ENCODE results near the gene SLC25A41.

Gene SLC25A41

GRCh38 chr19:6383188-6383587 lies 50.4 kb downstream of the SLC25A41 start:
- TF ChIP-seq ZFX (IDR thresholded peaks at IDR 0.05; ENCODE audit: borderline replicate concordance): no peak
- no peak for TF ChIP-seq CTCF (IDR thresholded peaks at IDR 0.05)
- H3K27ac ChIP-seq: no peak overlapping the region

- TF ChIP-seq CTCF (IDR thresholded peaks at IDR 0.05) (no peak), ZFX (IDR thresholded peaks at IDR 0.05; ENCODE audit: borderline replicate concordance) (no peak)
- no peak overlapping the region for H3K27ac ChIP-seq
Measured at GRCh38 chr19:6381030-6381750, 52.4 kb downstream of the SLC25A41 start.

GRCh38 chr19:6379744-6380143 lies 53.8 kb downstream of the SLC25A41 start:
- no peak overlapping the region for H3K27ac ChIP-seq
- TF ChIP-seq CTCF (IDR thresholded peaks at IDR 0.05) (no peak), ZFX (IDR thresholded peaks at IDR 0.05; ENCODE audit: borderline replicate concordance) (no peak)

- no peak overlapping the region for H3K27ac ChIP-seq
- TF ChIP-seq ZFX (IDR thresholded peaks at IDR 0.05; ENCODE audit: borderline replicate concordance): no peak
- no peak for TF ChIP-seq CTCF (IDR thresholded peaks at IDR 0.05)
Measured at GRCh38 chr19:6378486-6378885, 55.1 kb downstream of the SLC25A41 start.

- H3K27ac ChIP-seq: no peak overlapping the region
- no peak for TF ChIP-seq ZFX (IDR thresholded peaks at IDR 0.05; ENCODE audit: borderline replicate concordance)
- TF ChIP-seq CTCF (IDR thresholded peaks at IDR 0.05): no peak
Measured at GRCh38 chr19:6378041-6378440, 55.5 kb downstream of the SLC25A41 start.

GRCh38 chr19:6376512-6377190 lies 56.9 kb downstream of the SLC25A41 start:
- TF ChIP-seq CTCF (IDR thresholded peaks at IDR 0.05) (no peak), ZFX (IDR thresholded peaks at IDR 0.05; ENCODE audit: borderline replicate concordance) (no peak)
- H3K27ac ChIP-seq: no peak overlapping the region
